ENCODE data around the gene ERN1. TPM values are rescaled to one million over a fixed set of nuclear protein-coding genes. Genes with fewer than 3 reads are reported as not detected.

ERN1 gene
- total and polyA plus RNA-seq, 2 of the 13 experiments (the other 11 are each of a cell fraction or from before 2014, with no cell fraction given) = 6.0 to 12.7 TPM

DNA sequence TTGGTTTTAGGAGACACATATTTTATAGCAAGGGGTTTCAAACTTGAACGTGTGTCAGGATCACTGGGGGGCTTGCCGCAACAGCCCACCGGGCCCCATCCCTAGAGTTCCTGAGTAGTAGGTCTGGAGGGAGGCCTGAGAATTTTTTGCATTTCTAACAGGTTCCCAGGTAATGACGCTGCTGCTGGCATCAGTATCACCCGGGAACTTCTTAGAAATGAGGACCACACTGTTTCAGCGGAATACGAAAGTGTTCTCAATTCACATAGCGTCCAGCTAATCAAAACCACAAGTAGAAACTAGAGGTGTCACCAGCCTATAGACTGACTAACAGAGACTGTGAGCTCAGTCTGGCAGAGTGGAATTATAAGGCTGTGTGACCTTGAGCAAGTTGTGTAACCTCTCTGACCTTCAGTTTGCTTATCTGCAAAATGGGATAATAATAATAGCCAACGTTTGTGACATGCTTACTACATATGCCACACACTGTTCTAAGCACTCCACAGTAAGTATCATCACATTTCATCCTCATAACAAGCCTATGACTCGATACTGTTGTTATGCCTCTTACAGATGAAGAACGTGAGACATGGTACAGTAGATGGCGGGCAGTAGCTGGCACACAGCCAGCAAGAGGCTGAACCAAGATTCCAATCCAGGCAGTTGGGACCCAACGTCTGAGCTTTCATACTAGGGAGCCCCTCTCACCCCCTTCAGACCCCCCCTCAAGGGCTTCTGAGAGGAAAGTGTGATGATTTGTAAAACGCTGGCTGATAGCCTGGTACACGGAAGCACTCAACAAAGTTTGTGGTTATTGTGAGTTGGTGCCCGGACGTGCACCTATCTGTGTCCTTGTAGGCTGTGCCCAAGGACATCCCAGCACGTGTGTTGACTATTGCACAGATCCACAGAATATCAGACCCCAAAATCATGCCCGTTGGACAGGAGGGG is 104.9 kb downstream of the ERN1 start (continued):
- TF ChIP-seq, protein P1, sequence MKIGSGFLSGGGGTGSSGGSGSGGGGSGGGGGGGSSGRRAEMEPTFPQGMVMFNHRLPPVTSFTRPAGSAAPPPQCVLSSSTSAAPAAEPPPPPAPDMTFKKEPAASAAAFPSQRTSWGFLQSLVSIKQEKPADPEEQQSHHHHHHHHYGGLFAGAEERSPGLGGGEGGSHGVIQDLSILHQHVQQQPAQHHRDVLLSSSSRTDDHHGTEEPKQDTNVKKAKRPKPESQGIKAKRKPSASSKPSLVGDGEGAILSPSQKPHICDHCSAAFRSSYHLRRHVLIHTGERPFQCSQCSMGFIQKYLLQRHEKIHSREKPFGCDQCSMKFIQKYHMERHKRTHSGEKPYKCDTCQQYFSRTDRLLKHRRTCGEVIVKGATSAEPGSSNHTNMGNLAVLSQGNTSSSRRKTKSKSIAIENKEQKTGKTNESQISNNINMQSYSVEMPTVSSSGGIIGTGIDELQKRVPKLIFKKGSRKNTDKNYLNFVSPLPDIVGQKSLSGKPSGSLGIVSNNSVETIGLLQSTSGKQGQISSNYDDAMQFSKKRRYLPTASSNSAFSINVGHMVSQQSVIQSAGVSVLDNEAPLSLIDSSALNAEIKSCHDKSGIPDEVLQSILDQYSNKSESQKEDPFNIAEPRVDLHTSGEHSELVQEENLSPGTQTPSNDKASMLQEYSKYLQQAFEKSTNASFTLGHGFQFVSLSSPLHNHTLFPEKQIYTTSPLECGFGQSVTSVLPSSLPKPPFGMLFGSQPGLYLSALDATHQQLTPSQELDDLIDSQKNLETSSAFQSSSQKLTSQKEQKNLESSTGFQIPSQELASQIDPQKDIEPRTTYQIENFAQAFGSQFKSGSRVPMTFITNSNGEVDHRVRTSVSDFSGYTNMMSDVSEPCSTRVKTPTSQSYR (CRISPR knock-in tag; IDR thresholded peaks at IDR 0.05; ENCODE audit: borderline replicate concordance) = no peak
- TF ChIP-seq ZIK1 (CRISPR knock-in tag; IDR thresholded peaks at IDR 0.05; ENCODE audit: borderline replicate concordance, low read depth) = no peak
- TF ChIP-seq, protein P2, sequence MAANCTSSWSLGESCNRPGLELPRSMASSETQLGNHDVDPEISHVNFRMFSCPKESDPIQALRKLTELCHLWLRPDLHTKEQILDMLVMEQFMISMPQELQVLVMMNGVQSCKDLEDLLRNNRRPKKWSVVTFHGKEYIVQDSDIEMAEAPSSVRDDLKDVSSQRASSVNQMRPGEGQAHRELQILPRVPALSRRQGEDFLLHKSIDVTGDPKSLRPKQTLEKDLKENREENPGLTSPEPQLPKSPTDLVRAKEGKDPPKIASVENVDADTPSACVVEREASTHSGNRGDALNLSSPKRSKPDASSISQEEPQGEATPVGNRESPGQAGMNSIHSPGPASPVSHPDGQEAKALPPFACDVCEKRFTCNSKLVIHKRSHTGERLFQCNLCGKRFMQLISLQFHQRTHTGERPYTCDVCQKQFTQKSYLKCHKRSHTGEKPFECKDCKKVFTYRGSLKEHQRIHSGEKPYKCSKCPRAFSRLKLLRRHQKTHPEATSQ (CRISPR knock-in tag; IDR thresholded peaks at IDR 0.05; ENCODE audit: borderline replicate concordance) = no peak
- TF ChIP-seq, protein P3, sequence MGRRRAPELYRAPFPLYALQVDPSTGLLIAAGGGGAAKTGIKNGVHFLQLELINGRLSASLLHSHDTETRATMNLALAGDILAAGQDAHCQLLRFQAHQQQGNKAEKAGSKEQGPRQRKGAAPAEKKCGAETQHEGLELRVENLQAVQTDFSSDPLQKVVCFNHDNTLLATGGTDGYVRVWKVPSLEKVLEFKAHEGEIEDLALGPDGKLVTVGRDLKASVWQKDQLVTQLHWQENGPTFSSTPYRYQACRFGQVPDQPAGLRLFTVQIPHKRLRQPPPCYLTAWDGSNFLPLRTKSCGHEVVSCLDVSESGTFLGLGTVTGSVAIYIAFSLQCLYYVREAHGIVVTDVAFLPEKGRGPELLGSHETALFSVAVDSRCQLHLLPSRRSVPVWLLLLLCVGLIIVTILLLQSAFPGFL (CRISPR knock-in tag; IDR thresholded peaks at IDR 0.05) = no peak
- peak; percentile 59; the same call in 1 of the 2 replicates for TF ChIP-seq NFIB (CRISPR knock-in tag; IDR thresholded peaks at IDR 0.05; ENCODE audit: borderline replicate concordance)
- no peak for TF ChIP-seq HNRNPL (IDR thresholded peaks at IDR 0.05; ENCODE audit: low read depth, low read length)
- TF ChIP-seq ZNF709 (CRISPR knock-in tag; IDR thresholded peaks at IDR 0.05) = no peak
- no peak for TF ChIP-seq ZNF382 (CRISPR knock-in tag; IDR thresholded peaks at IDR 0.05; ENCODE audit: borderline replicate concordance)
- TF ChIP-seq REPIN1 (CRISPR knock-in tag; IDR thresholded peaks at IDR 0.05; ENCODE audit: borderline replicate concordance, low read depth) = no peak
- TF ChIP-seq, protein P4, sequence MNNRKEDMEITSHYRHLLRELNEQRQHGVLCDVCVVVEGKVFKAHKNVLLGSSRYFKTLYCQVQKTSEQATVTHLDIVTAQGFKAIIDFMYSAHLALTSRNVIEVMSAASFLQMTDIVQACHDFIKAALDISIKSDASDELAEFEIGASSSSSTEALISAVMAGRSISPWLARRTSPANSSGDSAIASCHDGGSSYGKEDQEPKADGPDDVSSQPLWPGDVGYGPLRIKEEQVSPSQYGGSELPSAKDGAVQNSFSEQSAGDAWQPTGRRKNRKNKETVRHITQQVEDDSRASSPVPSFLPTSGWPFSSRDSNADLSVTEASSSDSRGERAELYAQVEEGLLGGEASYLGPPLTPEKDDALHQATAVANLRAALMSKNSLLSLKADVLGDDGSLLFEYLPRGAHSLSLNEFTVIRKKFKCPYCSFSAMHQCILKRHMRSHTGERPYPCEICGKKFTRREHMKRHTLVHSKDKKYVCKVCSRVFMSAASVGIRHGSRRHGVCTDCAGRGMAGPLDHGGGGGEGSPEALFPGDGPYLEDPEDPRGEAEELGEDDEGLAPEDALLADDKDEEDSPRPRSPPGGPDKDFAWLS (CRISPR knock-in tag; IDR thresholded peaks at IDR 0.05; ENCODE audit: borderline replicate concordance) = no peak
- TF ChIP-seq ZNF615 (CRISPR knock-in tag; IDR thresholded peaks at IDR 0.05; ENCODE audit: borderline replicate concordance) = no peak
- TF ChIP-seq, protein P5, sequence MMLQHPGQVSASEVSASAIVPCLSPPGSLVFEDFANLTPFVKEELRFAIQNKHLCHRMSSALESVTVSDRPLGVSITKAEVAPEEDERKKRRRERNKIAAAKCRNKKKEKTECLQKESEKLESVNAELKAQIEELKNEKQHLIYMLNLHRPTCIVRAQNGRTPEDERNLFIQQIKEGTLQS (CRISPR knock-in tag; IDR thresholded peaks at IDR 0.05) = no peak
- TF ChIP-seq ZNF747 (CRISPR knock-in tag; IDR thresholded peaks at IDR 0.05; ENCODE audit: borderline replicate concordance) = no peak
- TF ChIP-seq ZNF737 (CRISPR knock-in tag; IDR thresholded peaks at IDR 0.05; ENCODE audit: borderline replicate concordance) = no peak
- TF ChIP-seq SRSF9 (IDR thresholded peaks at IDR 0.05; ENCODE audit: borderline replicate concordance, insufficient read depth, low read depth, low read length, poor library complexity, severe bottlenecking) = no peak
- TF ChIP-seq NFE2L1 (CRISPR knock-in tag; IDR thresholded peaks at IDR 0.05; ENCODE audit: borderline replicate concordance) = no peak
- TF ChIP-seq ZNF124 (CRISPR knock-in tag; IDR thresholded peaks at IDR 0.05) = no peak
- TF ChIP-seq ERF (CRISPR knock-in tag; IDR thresholded peaks at IDR 0.05) = no peak
- no peak for TF ChIP-seq MAF1 (CRISPR knock-in tag; IDR thresholded peaks at IDR 0.05; ENCODE audit: borderline replicate concordance)
- peak; percentile 77; the same call in 1 of the 2 replicates for TF ChIP-seq KDM1A (CRISPR knock-in tag; IDR thresholded peaks at IDR 0.05)
- no peak for TF ChIP-seq ZNF816 (CRISPR knock-in tag; IDR thresholded peaks at IDR 0.05; ENCODE audit: borderline replicate concordance)

All from HepG2 (cell line).